Effector memory CD4-positive, alpha-beta T cell (primary cell): Measurements from ENCODE around the gene MS4A10.

Experiments used
- DNase-seq, 3 donors: peaks; one replicate each; pipeline ENCODE4 v3.0.0-alpha.2; 2020
- H3K27ac ChIP-seq: 2 replicates; pipeline ENCODE4 v1.7.0; 2013; ENCODE audit warnings: mild to moderate bottlenecking, low read length, moderate library complexity; ENCODE audit not compliant: insufficient read depth, poor library complexity, severe bottlenecking
- H3K27me3 ChIP-seq: replicated peaks from 2 replicates; pipeline ENCODE4 v1.7.0; 2013; ENCODE audit warnings: mild to moderate bottlenecking, low read length; ENCODE audit not compliant: insufficient read depth, control insufficient read depth, poor library complexity, severe bottlenecking
- H3K36me3 ChIP-seq: 2 replicates; pipeline ENCODE4 v1.7.0; 2013; ENCODE audit warnings: mild to moderate bottlenecking, low read length, moderate library complexity; ENCODE audit not compliant: control insufficient read depth, insufficient read depth
- H3K4me1 ChIP-seq: 2 replicates; pipeline ENCODE4 v1.7.0; 2013; ENCODE audit warnings: low read length, mild to moderate bottlenecking; ENCODE audit not compliant: control insufficient read depth, insufficient read depth, poor library complexity, severe bottlenecking
- H3K4me3 ChIP-seq: 2 replicates; pipeline ENCODE4 v1.7.0; 2013; ENCODE audit warnings: low read length, low read depth, mild to moderate bottlenecking; ENCODE audit not compliant: insufficient read depth, poor library complexity, severe bottlenecking
- H3K9me3 ChIP-seq: 2 replicates; pipeline ENCODE4 v1.7.0; 2013; ENCODE audit warnings: mild to moderate bottlenecking, low read length, moderate library complexity; ENCODE audit not compliant: control insufficient read depth

Gene MS4A10

DNA sequence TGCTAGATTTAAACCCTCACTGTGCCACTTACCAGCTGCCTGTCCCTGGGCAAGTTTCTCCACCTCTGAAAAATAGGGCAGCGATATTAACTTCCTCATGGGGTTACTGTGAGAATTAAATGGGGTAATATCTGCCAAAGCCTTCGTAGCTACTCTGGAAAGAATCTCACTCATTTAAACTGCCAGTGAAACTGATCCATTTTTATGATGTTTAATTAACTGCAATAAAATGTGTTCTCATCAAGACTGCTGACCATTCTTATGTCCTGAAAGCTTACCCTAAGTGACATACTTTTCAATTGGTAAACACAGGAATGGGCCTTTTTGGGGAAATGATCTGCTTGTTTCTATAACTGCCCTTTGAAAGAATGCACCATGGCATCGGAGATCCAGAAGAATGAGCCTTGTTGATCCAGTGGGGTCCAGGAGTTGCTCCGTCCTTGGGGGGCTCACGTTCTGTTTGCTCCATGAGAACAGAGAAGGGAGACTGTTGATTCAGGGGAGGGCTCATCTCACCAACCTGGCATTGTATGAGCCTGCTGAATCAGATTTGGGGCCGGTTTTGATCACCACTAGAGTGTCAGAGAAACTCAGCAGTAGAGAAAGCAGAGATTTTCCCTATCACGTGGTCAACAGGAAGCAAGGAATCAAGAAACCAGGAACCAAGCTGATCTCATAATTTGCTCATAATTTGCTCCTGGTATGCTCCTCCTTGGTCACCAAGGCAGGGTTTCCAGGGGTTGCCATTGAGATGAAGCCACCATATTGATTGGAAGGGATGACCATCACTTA lies 49.8 kb downstream of the MS4A10 start:
- H3K27me3 ChIP-seq: no peaks in the 10 kb centered on the region
- no peaks in the 10 kb centered on the region for H3K4me1 ChIP-seq
- no peak overlapping the region for H3K27ac ChIP-seq
- DNase-seq: no peak
- no peaks in the 10 kb centered on the region for H3K36me3 ChIP-seq
- no peaks in the 10 kb centered on the region for H3K9me3 ChIP-seq
- no peak overlapping the region for H3K4me3 ChIP-seq

DNA sequence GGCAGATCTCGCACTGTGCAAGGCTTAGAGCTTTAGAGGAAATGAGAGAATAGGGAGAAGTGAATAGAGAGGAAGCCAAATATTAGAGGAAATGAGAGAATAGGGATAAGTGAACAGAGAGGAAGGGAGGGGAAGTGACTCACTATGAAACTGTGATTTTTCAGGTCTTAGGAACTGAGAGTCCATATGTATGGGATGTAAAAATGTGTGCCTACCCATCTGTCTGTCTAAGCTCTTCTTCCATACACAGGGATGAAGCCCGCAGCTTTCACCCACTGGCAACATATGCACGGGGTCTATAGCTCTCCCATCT lies 50.4 kb downstream of the MS4A10 start:
- no peaks in the 10 kb centered on the region for H3K4me1 ChIP-seq
- H3K27me3 ChIP-seq: no peaks in the 10 kb centered on the region
- H3K27ac ChIP-seq: no peak overlapping the region
- DNase-seq: no peak
- no peak overlapping the region for H3K4me3 ChIP-seq
- H3K9me3 ChIP-seq: no peaks in the 10 kb centered on the region
- no peaks in the 10 kb centered on the region for H3K36me3 ChIP-seq

DNA sequence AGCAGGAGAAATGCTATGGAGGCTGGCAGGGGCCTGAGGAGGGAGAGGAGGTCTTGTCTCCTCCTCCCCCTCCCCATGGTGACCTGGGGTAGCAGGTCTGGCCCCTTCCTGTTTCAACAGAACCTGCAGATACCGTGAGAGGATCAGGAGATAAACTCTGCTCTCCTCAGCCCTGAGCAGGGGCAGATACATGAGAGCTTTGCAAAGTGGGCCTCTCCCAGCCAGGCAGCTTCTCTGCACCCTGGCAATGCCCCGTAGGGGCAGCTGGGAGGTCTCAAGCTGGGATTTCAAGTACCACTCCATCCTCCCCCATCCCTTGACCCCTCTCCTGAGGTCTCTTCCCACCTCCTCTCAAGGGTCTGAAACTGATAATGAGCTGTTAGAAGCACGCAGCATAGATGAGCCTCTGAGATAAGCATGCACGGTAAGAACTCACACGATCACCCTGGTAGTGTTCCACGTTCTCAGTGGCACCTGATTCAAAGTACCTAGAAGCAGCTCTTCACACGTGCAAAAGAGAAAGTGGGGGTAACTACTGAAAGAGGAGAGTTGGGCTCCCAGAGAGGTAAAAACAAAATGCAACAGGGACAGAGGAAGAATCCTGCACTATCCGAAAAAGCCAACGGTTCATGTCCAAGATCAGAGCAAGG lies 51.9 kb downstream of the MS4A10 start:
- no peak for DNase-seq
- Histone ChIP-seq H3K9me3 (no peaks in the 10 kb centered on the region), H3K27me3 (no peaks in the 10 kb centered on the region), H3K27ac (no peak overlapping the region), H3K36me3 (no peaks in the 10 kb centered on the region), H3K4me1 (no peaks in the 10 kb centered on the region), H3K4me3 (no peak overlapping the region)

DNA sequence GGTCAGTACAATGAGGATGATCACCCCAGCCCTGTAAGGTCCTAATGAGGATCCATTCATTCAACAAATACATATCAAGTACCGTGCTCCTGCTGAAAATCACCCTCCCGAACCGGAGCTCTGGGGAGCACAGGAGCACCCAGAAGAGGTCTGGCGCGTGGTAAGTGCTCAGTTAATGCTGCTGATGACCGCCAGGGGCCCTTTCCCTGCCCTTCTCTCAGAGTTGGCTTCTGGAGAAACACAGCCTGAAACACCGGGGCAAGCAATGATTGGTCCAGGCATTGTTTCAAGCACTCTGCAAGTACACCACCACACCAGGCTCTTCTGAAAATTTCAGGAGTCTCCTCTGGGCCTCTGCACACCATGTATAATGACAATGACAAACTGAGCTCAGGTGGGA lies 53.0 kb downstream of the MS4A10 start:
- Histone ChIP-seq H3K27ac (no peak overlapping the region), H3K4me1 (peaks cover 10% of the 10 kb centered on the region), H3K4me3 (no peak overlapping the region), H3K36me3 (no peaks in the 10 kb centered on the region), H3K27me3 (no peaks in the 10 kb centered on the region), H3K9me3 (no peaks in the 10 kb centered on the region)
- DNase-seq: no peak

DNA sequence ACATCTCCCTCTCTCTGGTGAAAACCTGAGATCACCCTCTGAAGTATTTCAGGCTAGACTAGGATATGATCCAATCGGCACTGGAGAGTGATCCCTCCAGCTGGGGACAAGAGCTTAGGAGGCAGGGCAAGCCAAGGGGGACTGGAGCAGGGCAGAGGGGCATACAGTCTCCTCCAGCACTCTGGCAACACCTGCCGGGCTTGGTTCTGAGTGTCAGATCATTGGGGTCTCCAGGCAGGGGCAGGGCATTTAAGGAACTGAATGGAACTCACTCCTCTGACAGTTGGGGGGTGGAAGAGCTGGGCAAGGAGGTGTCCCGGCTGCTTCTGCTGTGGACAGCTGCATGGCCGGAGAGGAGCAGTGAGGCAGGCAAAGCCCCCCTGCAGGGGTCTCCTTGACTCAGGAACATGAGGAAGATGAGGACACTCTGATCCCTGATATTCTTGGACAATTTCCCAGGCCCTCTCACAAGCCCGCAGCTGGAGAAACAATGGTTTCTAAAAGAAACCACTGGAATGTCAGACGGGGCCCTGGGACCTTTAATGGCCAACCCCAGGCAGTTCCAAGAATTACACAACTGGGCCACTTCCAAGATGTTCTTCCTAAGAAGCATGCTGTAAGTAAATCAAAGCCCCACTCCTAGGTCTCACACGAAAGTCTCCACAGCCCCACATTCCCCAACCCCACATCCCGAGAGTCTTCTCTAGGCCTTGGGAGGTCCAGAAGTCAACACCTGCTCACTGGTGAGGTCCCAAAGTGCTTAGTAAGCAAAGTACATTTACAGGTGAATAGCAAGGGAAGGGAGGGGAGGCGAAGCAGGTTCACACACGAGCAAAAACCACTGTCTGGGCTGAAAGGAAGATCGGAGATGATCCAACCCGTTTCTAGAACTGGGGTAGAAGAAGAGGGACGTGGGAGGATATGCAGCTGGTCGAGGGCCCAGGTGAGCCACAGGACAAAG lies 55.6 kb downstream of the MS4A10 start:
- H3K27ac ChIP-seq: no peak overlapping the region
- no peak for DNase-seq
- H3K9me3 ChIP-seq: no peaks in the 10 kb centered on the region
- no peaks in the 10 kb centered on the region for H3K27me3 ChIP-seq
- no peaks in the 10 kb centered on the region for H3K36me3 ChIP-seq
- peaks cover 22% of the 10 kb centered on the region for H3K4me1 ChIP-seq
- H3K4me3 ChIP-seq: no peak overlapping the region

DNA sequence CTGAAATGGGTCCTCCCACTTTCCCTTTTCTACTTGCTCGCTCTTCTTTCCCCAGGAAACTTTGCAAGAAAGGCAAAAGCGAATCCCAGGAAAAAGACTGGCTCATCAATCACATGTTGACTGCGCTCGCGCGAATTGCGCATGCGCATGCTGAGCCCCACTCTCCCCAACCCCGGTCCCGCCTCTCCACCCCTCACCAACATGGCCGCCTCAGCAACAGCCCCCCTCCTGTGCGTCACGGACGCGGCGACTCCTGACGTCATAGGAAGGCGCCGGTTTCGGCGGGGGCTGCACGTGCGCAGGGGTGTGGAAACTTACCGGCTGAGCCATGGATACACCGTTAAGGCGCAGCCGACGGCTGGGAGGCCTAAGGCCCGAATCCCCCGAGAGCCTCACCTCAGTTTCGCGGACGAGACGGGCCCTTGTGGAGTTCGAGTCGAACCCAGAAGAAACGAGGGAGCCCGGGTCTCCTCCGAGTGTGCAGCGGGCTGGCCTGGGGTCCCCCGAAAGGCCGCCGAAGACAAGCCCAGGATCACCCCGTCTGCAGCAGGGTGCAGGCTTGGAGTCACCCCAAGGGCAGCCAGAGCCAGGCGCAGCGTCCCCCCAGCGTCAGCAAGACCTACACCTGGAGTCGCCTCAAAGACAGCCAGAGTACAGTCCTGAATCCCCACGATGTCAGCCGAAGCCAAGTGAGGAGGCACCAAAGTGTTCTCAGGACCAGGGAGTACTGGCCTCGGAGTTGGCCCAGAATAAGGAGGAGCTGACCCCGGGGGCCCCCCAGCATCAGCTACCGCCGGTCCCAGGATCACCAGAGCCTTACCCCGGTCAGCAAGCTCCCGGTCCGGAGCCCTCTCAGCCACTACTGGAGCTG lies 56.9 kb downstream of the MS4A10 start, which contains the start of gene CCDC86:
CCDC86 (plus strand) TSS at position 317 of the 871 bp plus-strand sequence; CDS start at position 329, 12 bp downstream.
- peak within 1 kb of the TSS; percentile 80 for H3K4me3 ChIP-seq
- H3K27ac ChIP-seq: peak within 1 kb of the TSS; percentile 70
- no peaks in the 10 kb centered on the region for H3K36me3 ChIP-seq
- H3K4me1 ChIP-seq: peaks cover 22% of the 10 kb centered on the region
- no peaks in the 10 kb centered on the region for H3K9me3 ChIP-seq
- DNase-seq: peak; percentile 96 to 97 (median 97)
- no peaks in the 10 kb centered on the region for H3K27me3 ChIP-seq

DNA sequence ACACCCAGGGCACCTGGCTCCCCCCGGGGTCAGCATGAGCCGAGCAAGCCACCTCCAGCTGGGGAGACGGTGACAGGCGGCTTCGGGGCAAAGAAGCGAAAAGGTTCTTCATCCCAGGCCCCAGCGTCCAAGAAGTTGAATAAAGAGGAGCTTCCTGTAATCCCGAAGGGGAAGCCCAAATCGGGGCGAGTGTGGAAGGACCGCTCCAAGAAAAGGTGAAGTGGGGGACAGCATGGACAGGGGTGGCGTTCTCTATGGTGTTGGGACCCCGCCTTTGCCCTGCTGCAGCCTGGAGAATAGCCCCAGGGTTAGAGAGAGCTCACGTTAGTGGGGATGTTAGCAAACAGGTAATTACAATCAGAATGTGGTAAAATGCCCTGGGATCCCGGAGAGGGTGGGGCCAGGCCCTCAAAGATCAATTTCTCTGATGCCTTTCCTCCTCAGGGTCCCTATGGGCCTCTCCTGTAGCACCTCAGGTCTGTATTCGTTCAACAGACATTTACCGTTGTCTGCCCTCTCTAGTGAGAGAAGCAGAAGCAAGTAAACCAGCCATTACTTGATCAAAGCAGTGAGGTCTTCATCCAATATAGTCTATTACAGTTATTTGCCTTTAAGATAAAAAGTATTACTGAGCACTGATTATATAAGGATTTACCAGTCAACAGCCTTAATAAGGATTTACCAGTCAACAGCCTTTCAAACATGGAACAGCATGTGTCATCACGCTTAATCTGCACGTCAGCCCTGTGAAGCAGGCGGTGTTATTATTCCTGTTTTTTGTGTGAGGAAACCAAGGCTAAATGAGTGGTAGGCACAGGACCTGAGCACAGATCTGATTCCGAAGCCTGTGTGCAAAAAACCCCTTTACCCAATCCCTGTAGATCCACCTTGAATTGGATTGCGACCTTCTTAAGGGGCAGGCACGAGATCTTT lies 57.8 kb downstream of the MS4A10 start:
- Histone ChIP-seq H3K27me3 (no peaks in the 10 kb centered on the region), H3K27ac (peak overlapping the region; percentile 70), H3K36me3 (no peaks in the 10 kb centered on the region), H3K4me1 (peaks cover 22% of the 10 kb centered on the region), H3K9me3 (no peaks in the 10 kb centered on the region), H3K4me3 (peak overlapping the region; percentile 80)
- no peak for DNase-seq

DNA sequence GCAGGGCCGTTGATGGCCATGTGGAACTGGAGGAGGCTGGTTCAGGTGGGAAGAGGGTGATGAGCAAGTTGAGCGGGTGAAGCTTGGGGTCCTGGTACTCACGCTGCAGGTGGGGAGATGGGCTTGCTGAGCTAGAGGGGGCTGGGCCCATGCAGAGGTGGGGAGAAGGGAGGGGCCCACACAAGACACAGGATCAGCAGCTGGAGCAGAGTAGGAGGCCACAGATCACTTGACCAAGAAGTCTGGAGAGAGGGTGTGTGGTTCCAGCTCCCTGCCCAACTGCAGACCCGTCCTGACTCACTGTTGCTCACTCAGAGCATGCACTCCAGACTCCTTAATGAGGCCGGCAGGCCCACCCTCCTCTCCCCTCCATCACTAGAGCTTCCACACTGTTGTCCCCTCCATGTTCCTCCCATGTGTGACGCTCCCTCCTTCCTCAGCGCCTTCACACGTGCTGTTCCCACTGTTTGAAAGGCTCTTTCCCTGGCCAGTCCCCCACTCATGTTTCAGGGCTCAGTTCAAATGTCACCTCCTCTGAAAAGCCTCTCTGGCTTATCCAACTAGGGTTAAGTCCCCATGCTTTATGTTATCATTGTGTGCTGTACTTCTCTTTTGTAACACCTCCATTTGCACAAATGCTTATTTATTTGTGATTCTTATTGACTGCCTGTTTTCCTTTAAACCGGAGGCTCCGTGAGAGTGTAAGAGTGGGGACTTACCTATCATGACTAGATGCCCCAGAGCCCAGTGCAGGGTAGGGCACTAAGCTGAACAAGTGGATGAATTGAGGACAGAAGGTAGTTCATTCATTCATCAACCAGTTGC lies 59.1 kb downstream of the MS4A10 start:
- Histone ChIP-seq H3K27me3 (no peaks in the 10 kb centered on the region), H3K4me3 (peak overlapping the region; percentile 80), H3K36me3 (peaks cover 13% of the 10 kb centered on the region), H3K9me3 (no peaks in the 10 kb centered on the region), H3K4me1 (peaks cover 22% of the 10 kb centered on the region), H3K27ac (no peak overlapping the region)
- no peak for DNase-seq
